GM20431 (cell line): ENCODE results near the gene MICA.
"Not testable (repeated sequence)": the region's sequence is repeated elsewhere in the genome, so short reads cannot be mapped to it uniquely, and the experiment has no call there.

Experiments
- in situ Hi-C: fragments of 300-500 bp; cut with MseI, MboI; formaldehyde crosslinking; loops from one replicate; pipeline ENCODE4 v1.15.0; 2020; ENCODE audit warnings: low sequenced_read_pairs; ENCODE audit not compliant: unreplicated experiment

MICA gene

GRCh38 chr6:31446481-31446880 is 43.1 kb downstream of the MICA start:
- in situ Hi-C loops, result loop anchor here (10.0 kb wide), 1 partner anchor 52 kb away; no protein-coding TSS in a partner anchor

GRCh38 chr6:31446999-31447789 is 43.8 kb downstream of the MICA start:
- in situ Hi-C loops, result loop anchor here (10.0 kb wide), 1 partner anchor 52 kb away; no protein-coding TSS in a partner anchor

- in situ Hi-C loops, result no loop called here
Measured at GRCh38 chr6:31450751-31451150, 47.4 kb downstream of the MICA start.

GRCh38 chr6:31452859-31453258 is 49.5 kb downstream of the MICA start:
- in situ Hi-C loops, result no loop called here

GRCh38 chr6:31453259-31453658 is 49.9 kb downstream of the MICA start:
- in situ Hi-C loops, result no loop called here

- in situ Hi-C loops, result not testable (repeated sequence)
Measured at GRCh38 chr6:31459864-31460263, 56.5 kb downstream of the MICA start.

- in situ Hi-C loops, result no loop called here
Measured at GRCh38 chr6:31460361-31461025, 57.1 kb downstream of the MICA start.

GRCh38 chr6:31462026-31462963 is 58.9 kb downstream of the MICA start:
- in situ Hi-C loops, result no loop called here

GRCh38 chr6:31462964-31463870 is 59.8 kb downstream of the MICA start:
- in situ Hi-C loops, result no loop called here

- in situ Hi-C loops, result no loop called here
Measured at GRCh38 chr6:31464252-31465184, 61.1 kb downstream of the MICA start.
